Hepatocyte (in vitro differentiated cells): Measurements from ENCODE around the gene MPP7. TPM values are rescaled to one million over a fixed set of nuclear protein-coding genes. Genes with fewer than 3 reads are reported as not detected.
A peak's percentile ranks its signal among the peaks of the same experiment; 100 is the strongest.

Source experiments
- DNase-seq: peaks from one replicate; pipeline ENCODE4 v3.0.0-alpha.2; 2016; ENCODE audit warnings: low spot score
- H2AFZ ChIP-seq: fragments of 200-600 bp; sonication (generic); 2 replicates; pipeline ENCODE4 v1.6.0; 2016; ENCODE audit warnings: antibody characterized with exemption, mild to moderate bottlenecking
- H3K27ac ChIP-seq: fragments of 200-600 bp; sonication (generic); 2 replicates; pipeline ENCODE4 v1.5.1; 2016; ENCODE audit warnings: mild to moderate bottlenecking
- H3K27me3 ChIP-seq: fragments of 200-600 bp; sonication (generic); 2 replicates; pipeline ENCODE4 v1.6.1; 2016
- H3K36me3 ChIP-seq: fragments of 200-600 bp; sonication (generic); replicated peaks from 2 replicates; pipeline ENCODE4 v1.5.1; 2016; ENCODE audit warnings: low read depth; ENCODE audit not compliant: insufficient read depth
- H3K4me1 ChIP-seq: fragments of 200-600 bp; sonication (generic); 2 replicates; pipeline ENCODE4 v1.5.1; 2016; ENCODE audit warnings: mild to moderate bottlenecking, moderate library complexity; ENCODE audit not compliant: insufficient read depth
- H3K4me2 ChIP-seq: fragments of 200-600 bp; sonication (generic); 2 replicates; pipeline ENCODE4 v1.6.0; 2016
- H3K4me3 ChIP-seq: fragments of 200-600 bp; sonication (generic); 2 replicates; pipeline ENCODE4 v1.5.1; 2016; ENCODE audit warnings: mild to moderate bottlenecking
- H3K79me2 ChIP-seq: fragments of 200-600 bp; sonication (generic); 2 replicates; pipeline ENCODE4 v1.6.0; 2017; ENCODE audit warnings: mild to moderate bottlenecking
- H3K9me2 ChIP-seq: fragments of 200-600 bp; sonication (generic); replicated peaks from 2 replicates; pipeline ENCODE4 v1.6.0; 2017; ENCODE audit warnings: mild to moderate bottlenecking; ENCODE audit not compliant: insufficient read depth
- H3K9me3 ChIP-seq: fragments of 200-600 bp; sonication (generic); 2 replicates; pipeline ENCODE4 v1.5.1; 2016; ENCODE audit warnings: low read depth, mild to moderate bottlenecking
- H4K20me1 ChIP-seq: fragments of 200-600 bp; sonication (generic); 2 replicates; pipeline ENCODE4 v1.6.0; 2016; ENCODE audit warnings: mild to moderate bottlenecking; ENCODE audit not compliant: insufficient read depth, poor library complexity, severe bottlenecking
- CTCF ChIP-seq: fragments of 200-600 bp; sonication (generic); IDR thresholded peaks from 2 replicates; pipeline ENCODE4 v1.5.1; 2016; ENCODE audit warnings: antibody characterized with exemption, mild to moderate bottlenecking; ENCODE audit not compliant: poor library complexity
- EZH2 ChIP-seq: fragments of 200-600 bp; sonication (generic); IDR thresholded peaks from 2 replicates; pipeline ENCODE4 v1.6.1; 2016; ENCODE audit warnings: antibody characterized with exemption, mild to moderate bottlenecking, borderline replicate concordance
- EZH2phosphoT487 ChIP-seq: fragments of 200-600 bp; sonication (generic); IDR thresholded peaks from one replicate; pipeline ENCODE4 v1.6.1; 2018; ENCODE audit warnings: antibody characterized with exemption, mild to moderate bottlenecking, low read depth, moderate library complexity; ENCODE audit not compliant: unreplicated experiment, severe bottlenecking
- WGBS: methylation state at CpG from one replicate; pipeline ENCODE4 v1.1.6; 2016; ENCODE audit warnings: low lambda C conversion rate; ENCODE audit errors: missing lambda C conversion rate; 5-methylcytosine and 5-hydroxymethylcytosine counted together
- polyA plus RNA-seq: library from polyadenylated mRNA; unstranded; fragments of >200 nt; fragmentation: Nextera tagmentation; extraction: Ambion mirVana; gene quantifications from 2 replicates; pipeline ENCODE4 v1.2.1, GENCODE V29; 2016
- total RNA-seq: library from RNA; depleted of rRNA; stranded (reverse); fragments of >200 nt; gene quantifications from 2 replicates; pipeline ENCODE4 v1.2.3, GENCODE V29; 2014

The MPP7 gene
- total and polyA plus RNA-seq, 2 experiments from 2014 or later, result 6.8 to 8.4 TPM

GRCh38 chr10:28285816-28286215, 17.0 kb downstream of the MPP7 start:
- H3K4me2 ChIP-seq, result no peak overlapping the region
- no peak overlapping the region for H2AFZ ChIP-seq
- H3K9me3 ChIP-seq, result no peaks in the 10 kb centered on the region
- H4K20me1 ChIP-seq, result no peaks in the 10 kb centered on the region
- H3K36me3 ChIP-seq, result no peaks in the 10 kb centered on the region
- H3K4me3 ChIP-seq, result no peak overlapping the region
- H3K27ac ChIP-seq, result no peak overlapping the region
- peaks cover 8% of the 10 kb centered on the region for H3K4me1 ChIP-seq
- WGBS, result 97% methylated on average over 6 of the region's 6 CpGs
- H3K27me3 ChIP-seq, result no peaks in the 10 kb centered on the region
- no peak for DNase-seq
- TF ChIP-seq EZH2 (no peak), CTCF (no peak), EZH2phosphoT487 (no peak)
- peaks cover 15% of the 10 kb centered on the region for H3K79me2 ChIP-seq
- no peaks in the 10 kb centered on the region for H3K9me2 ChIP-seq

GRCh38 chr10:28284126-28284525, 18.7 kb downstream of the MPP7 start:
- Histone ChIP-seq H3K36me3 (no peaks in the 10 kb centered on the region), H3K79me2 (peaks cover 10% of the 10 kb centered on the region), H3K27me3 (no peaks in the 10 kb centered on the region), H3K9me3 (no peaks in the 10 kb centered on the region), H3K9me2 (no peaks in the 10 kb centered on the region), H3K4me3 (no peak overlapping the region), H2AFZ (no peak overlapping the region), H4K20me1 (no peaks in the 10 kb centered on the region), H3K4me1 (peaks cover 8% of the 10 kb centered on the region), H3K4me2 (no peak overlapping the region), H3K27ac (peak overlapping the region; percentile 65)
- no peak for TF ChIP-seq EZH2
- TF ChIP-seq EZH2phosphoT487, result no peak
- peak; percentile 22 for DNase-seq

GRCh38 chr10:28283251-28283650, 19.6 kb downstream of the MPP7 start:
- TF ChIP-seq EZH2phosphoT487 (no peak), CTCF (no peak), EZH2 (no peak)
- H3K79me2 ChIP-seq, result peaks cover 12% of the 10 kb centered on the region
- H3K27me3 ChIP-seq, result no peaks in the 10 kb centered on the region
- H3K9me2 ChIP-seq, result no peaks in the 10 kb centered on the region
- H4K20me1 ChIP-seq, result no peaks in the 10 kb centered on the region
- no peak overlapping the region for H3K4me3 ChIP-seq
- no peak for DNase-seq
- 94% methylated on average over 2 of the region's 2 CpGs for WGBS
- no peak overlapping the region for H3K27ac ChIP-seq
- H3K9me3 ChIP-seq, result no peaks in the 10 kb centered on the region
- H3K36me3 ChIP-seq, result no peaks in the 10 kb centered on the region
- no peak overlapping the region for H3K4me2 ChIP-seq
- H3K4me1 ChIP-seq, result peaks cover 8% of the 10 kb centered on the region
- H2AFZ ChIP-seq, result no peak overlapping the region

GRCh38 chr10:28282336-28282735, 20.5 kb downstream of the MPP7 start:
- Histone ChIP-seq H3K27ac (no peak overlapping the region), H3K27me3 (no peaks in the 10 kb centered on the region), H2AFZ (no peak overlapping the region), H3K36me3 (no peaks in the 10 kb centered on the region), H3K4me1 (peaks cover 8% of the 10 kb centered on the region), H3K79me2 (peaks cover 7% of the 10 kb centered on the region), H3K9me2 (no peaks in the 10 kb centered on the region), H3K4me2 (no peak overlapping the region), H3K4me3 (no peak overlapping the region), H3K9me3 (no peaks in the 10 kb centered on the region), H4K20me1 (no peaks in the 10 kb centered on the region)
- TF ChIP-seq EZH2phosphoT487, result no peak
- no peak for TF ChIP-seq CTCF
- no peak for DNase-seq
- WGBS, result 68% methylated on average over 5 of the region's 5 CpGs
